Prostate gland (tissue), 2 donors: ENCODE results near the gene SLC23A3.

Experiments used
- POLR2A ChIP-seq: fragments of 450-650 bp; IDR thresholded peaks from one replicate; pipeline ENCODE4 v1.6.1; 2016; ENCODE audit warnings: antibody characterized with exemption, mild to moderate bottlenecking
- TF ChIP-seq, protein P1 (sequence below), 4 experiments: fragments of 200-600 bp in 2 of 4; fragments of 450-650 bp in 2 of 4; sonication (generic) in 2 of 4; IDR thresholded peaks; 1 replicate in 3 of 4; 2 replicates in 1 of 4; pipeline ENCODE4 v1.5.1; 2016 to 2019; ENCODE audit warnings: antibody characterized with exemption in 4 of 4, mild to moderate bottlenecking in 2 of 4, moderate library complexity in 2 of 4

DNA sequence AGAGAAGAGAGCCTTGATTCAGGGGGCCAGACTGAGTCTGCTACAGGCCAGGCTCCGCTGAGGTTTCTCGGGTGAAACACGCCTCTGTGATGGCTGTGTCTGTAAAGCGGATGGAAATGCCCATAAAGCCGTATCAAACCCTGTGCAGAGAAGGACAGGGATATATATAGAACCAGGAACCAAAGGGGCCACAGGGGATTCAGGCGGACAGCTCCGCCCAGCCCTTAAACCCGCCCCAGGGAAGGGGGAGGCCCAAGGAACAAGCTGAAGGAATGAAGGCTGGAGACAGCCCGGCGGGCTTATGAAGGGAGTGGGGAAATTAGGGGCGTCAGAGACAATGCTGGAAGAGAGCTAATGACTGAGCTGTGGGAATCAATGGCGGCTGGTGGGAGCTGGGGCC is 51.3 kb downstream of the SLC23A3 start:
- TF ChIP-seq, protein P1, sequence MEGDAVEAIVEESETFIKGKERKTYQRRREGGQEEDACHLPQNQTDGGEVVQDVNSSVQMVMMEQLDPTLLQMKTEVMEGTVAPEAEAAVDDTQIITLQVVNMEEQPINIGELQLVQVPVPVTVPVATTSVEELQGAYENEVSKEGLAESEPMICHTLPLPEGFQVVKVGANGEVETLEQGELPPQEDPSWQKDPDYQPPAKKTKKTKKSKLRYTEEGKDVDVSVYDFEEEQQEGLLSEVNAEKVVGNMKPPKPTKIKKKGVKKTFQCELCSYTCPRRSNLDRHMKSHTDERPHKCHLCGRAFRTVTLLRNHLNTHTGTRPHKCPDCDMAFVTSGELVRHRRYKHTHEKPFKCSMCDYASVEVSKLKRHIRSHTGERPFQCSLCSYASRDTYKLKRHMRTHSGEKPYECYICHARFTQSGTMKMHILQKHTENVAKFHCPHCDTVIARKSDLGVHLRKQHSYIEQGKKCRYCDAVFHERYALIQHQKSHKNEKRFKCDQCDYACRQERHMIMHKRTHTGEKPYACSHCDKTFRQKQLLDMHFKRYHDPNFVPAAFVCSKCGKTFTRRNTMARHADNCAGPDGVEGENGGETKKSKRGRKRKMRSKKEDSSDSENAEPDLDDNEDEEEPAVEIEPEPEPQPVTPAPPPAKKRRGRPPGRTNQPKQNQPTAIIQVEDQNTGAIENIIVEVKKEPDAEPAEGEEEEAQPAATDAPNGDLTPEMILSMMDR (IDR thresholded peaks at IDR 0.05): no peak
- TF ChIP-seq POLR2A: no peak
